Epithelial cell of proximal tubule (primary cell): ENCODE data around the gene TRA2A. TPM values are rescaled to one million over a fixed set of nuclear protein-coding genes. Genes with fewer than 3 reads are reported as not detected.

ENCODE experiments used
- DNase-seq: peaks from one replicate; pipeline ENCODE4 v3.0.0-alpha.2; 2011; ENCODE audit warnings: low read depth
- H3K4me3 ChIP-seq: 2 replicates; pipeline ENCODE4 v1.5.1; 2011; ENCODE audit warnings: low read depth, mild to moderate bottlenecking, low read length
- CTCF ChIP-seq: conservative IDR thresholded peaks from 2 replicates; pipeline ENCODE4 v1.5.1; 2012; ENCODE audit warnings: low read depth, mild to moderate bottlenecking, low read length
- total RNA-seq: library from RNA; depleted of rRNA; stranded (reverse); fragments of >200 nt; gene quantifications from 2 replicates; pipeline ENCODE4 v1.2.3, GENCODE V29; 2015

Gene TRA2A
- total RNA-seq, 1 donor from 2014 or later: 23.1 TPM

DNA sequence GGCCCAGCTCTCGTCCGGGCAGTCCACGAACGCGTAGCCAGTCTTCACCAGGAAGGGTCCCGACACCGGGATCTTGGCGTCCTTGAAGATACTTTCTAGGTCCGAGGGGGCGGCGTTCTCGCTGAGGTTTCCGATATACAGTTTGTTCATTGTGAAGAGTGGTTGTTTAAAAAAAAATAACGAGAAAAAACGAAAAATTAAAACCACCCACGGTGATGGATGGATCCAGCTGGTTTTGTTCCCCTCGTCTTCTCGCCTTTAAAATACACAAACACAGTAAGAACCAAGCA, 61.9 kb downstream of the TRA2A start:
- no peak for TF ChIP-seq CTCF
- no peak for DNase-seq
- H3K4me3 ChIP-seq: peak overlapping the region; percentile 58

DNA sequence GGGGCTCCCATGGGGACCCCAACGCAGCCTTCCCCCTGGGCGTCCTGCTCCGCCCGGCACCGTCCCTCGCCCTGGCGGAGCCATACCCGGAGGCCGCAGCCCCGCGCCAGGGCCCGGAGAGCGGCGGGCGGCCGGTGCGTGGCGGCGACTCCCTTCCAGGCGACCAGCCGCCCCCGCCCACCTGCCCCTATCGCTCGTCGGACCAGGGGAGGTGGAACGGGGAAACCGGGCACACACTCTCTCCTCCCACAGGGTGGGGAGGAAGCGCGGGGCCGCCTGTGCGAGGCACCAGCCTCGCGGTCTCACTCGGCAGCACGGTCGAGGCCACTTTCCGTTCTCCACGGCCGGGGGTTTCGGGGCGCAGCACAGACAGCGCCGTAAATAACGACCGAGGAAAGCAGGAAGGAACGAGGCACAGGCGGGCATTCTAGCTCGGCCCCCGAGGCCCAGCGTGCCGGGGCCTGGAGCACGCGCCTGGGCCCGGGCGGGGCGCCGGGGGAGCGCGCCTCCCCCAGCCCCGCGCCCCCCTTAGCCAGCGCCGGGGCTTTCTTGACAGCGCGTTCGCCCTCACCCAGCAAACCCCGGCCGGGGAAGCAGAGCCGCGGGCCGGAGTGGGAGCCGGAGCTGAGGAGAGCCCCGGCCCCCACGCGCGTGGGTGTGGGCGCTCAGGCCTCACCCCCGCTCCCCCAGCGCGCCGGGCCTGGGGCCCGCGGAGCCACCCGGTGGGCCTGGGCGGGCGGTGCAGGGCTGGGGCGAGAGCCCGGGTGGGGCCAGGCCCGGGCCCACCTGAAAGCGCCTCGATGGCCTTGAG, 62.4 kb downstream of the TRA2A start:
- DNase-seq: no peak
- TF ChIP-seq CTCF: no peak
- peak overlapping the region; percentile 58 for H3K4me3 ChIP-seq

DNA sequence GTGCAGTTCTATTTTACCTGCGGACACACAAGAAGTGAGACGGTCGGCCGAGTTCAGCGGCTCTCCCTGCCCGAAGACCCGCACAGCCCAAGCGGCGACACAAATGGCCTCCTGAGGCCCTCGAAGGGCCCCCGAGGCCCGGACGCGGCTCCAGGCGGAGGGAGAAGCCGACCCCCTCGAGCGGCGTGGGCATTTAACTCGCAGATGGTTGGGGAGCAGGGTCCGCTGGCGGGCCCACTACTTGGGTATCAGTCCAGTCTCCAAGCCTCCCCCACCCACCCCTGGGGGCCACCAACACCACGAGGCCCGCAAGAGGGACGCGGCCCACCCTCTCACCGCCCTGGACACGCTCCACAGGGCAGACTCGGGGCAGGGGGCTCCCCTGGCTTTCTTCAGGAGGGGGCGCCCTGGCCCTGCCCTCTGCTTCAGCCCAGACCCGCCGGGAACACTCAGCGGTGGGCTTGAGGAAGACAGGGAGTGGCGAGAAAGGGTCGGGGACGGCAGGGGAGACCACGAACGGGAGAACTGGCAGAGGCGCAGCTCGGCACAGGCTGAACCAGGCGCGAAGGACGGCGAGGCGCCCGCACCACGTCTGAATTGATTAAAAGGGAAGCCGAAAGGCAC, 63.1 kb downstream of the TRA2A start:
- no peak for DNase-seq
- no peak for TF ChIP-seq CTCF
- peak overlapping the region; percentile 58 for H3K4me3 ChIP-seq

DNA sequence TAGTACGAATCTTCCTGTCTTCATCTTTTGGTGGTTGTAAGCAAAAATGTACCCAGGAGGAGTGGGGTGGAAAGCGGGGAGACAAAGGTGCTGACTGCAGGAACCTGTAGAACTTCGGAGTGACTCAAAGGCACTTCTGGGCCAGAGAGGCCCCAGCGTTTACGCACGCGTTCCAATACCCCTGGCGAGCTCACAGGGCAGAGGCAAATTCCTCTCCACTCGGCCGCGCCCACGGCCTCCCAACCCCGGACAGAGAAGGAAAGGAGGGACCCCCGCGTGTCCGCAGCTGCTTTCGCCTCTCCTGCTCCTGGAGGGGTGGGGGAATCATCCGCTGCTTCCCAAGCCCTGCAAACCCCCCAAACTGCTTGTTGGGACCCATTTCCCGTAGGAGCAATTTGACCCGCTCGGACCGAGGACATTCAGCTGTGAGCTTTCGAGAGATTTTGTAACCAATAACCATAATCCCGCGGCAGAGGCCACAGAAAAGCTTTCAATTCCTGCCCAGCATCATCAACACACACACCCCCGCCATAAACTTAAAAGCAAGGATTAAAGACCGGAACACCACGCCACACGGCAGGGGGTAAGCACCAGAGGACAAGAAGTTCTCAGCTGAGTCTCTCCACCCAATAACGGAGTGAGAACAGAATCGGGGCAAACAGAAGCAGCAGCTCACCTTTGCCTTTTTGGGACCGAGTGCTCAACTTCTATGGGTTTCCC, 63.8 kb downstream of the TRA2A start:
- DNase-seq: no peak
- no peak for TF ChIP-seq CTCF
- peak overlapping the region; percentile 58 for H3K4me3 ChIP-seq

- DNase-seq: no peak
- H3K4me3 ChIP-seq: peak overlapping the region; percentile 58
- TF ChIP-seq CTCF: no peak
Observed at GRCh38 chr7:23467291-23467805, 64.4 kb downstream of the TRA2A start.

DNA sequence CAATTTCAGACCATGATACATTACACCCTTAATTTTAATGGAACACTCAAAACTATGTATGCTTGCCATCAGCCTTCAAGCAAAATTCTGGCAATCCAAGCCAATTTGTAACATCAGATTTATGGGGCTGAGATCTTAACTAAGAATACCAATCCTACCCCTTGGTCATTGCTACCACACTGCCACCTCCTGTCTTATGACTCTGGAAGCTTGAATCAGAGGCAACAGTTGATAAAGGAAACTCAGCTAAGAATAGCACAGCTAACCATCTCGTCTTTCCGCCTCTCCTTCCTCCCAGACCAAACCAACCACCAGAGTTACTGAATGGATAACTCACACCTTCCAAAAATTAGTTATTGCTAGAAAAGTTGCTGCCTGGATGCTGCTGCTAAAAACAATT, 68.9 kb downstream of the TRA2A start:
- no peak for DNase-seq
- TF ChIP-seq CTCF: peak; percentile 61
- no peak overlapping the region for H3K4me3 ChIP-seq
